Measurements from ENCODE around the gene AURKA.

AURKA gene

GRCh38 chr20:56392132-56392880 lies at the start of gene AURKA, which contains the start of gene CSTF1:
Gene AURKA, minus strand, starts transcription at chr20:56392215. Its CDS starts 4,018 bp downstream, at chr20:56388197.
Gene CSTF1, plus strand, starts transcription at chr20:56392645. Its CDS starts 2,908 bp downstream, at chr20:56395553.
- peak; percentile 99 for DNase-seq

GRCh38 chr20:56440346-56441007 lies 48.5 kb upstream of the AURKA start:
- no peak for DNase-seq

- DNase-seq, result peak; percentile 87
These were observed 47.8 kb upstream of the AURKA start for GRCh38 chr20:56439771-56440291.

GRCh38 chr20:56438284-56438683 lies 46.3 kb upstream of the AURKA start:
- no peak for DNase-seq

- no peak for DNase-seq
These were observed 45.4 kb upstream of the AURKA start for GRCh38 chr20:56437196-56437960.

GRCh38 chr20:56433880-56434255 lies 41.9 kb upstream of the AURKA start:
- DNase-seq, result no peak

- no peak for DNase-seq
These were observed 41.3 kb upstream of the AURKA start for GRCh38 chr20:56433221-56433879.

GRCh38 chr20:56431471-56431870 lies 39.5 kb upstream of the AURKA start:
- no peak for DNase-seq

- DNase-seq, result no peak
These were observed 38.9 kb upstream of the AURKA start for GRCh38 chr20:56430957-56431356.

GRCh38 chr20:56430461-56430860 lies 38.4 kb upstream of the AURKA start:
- DNase-seq, result no peak

- DNase-seq, result no peak
These were observed 37.9 kb upstream of the AURKA start for GRCh38 chr20:56429941-56430340.

- DNase-seq, result peak; percentile 66
These were observed 37.5 kb upstream of the AURKA start for GRCh38 chr20:56429502-56429901.

GRCh38 chr20:56428881-56429280 lies 36.9 kb upstream of the AURKA start:
- no peak for DNase-seq

GRCh38 chr20:56428410-56428809 lies 36.4 kb upstream of the AURKA start:
- DNase-seq, result no peak

GRCh38 chr20:56427797-56428196 lies 35.8 kb upstream of the AURKA start:
- no peak for DNase-seq

- no peak for DNase-seq
These were observed 34.9 kb upstream of the AURKA start for GRCh38 chr20:56426926-56427325.

GRCh38 chr20:56426026-56426425 lies 34.0 kb upstream of the AURKA start:
- DNase-seq, result no peak

GRCh38 chr20:56424931-56425330 lies 32.9 kb upstream of the AURKA start:
- DNase-seq, result no peak

- DNase-seq, result no peak
These were observed 31.9 kb upstream of the AURKA start for GRCh38 chr20:56423886-56424285.

GRCh38 chr20:56423211-56423610 lies 31.2 kb upstream of the AURKA start:
- no peak for DNase-seq

GRCh38 chr20:56422824-56423189 lies 30.8 kb upstream of the AURKA start:
- no peak for DNase-seq

GRCh38 chr20:56422076-56422823 lies 30.2 kb upstream of the AURKA start:
- DNase-seq, result peak; percentile 86

All from HCEC 1CT (cell line).